Neural cell (in vitro differentiated cells): ENCODE measurements around the gene BTG2. TPM values are rescaled to one million over a fixed set of nuclear protein-coding genes. Genes with fewer than 3 reads are reported as not detected.

Source experiments
- H2AFZ ChIP-seq: fragments of 200-600, 300-800 bp; sonication (generic), shearing (Covaris generic); 2 replicates; pipeline ENCODE4 v1.6.0; 2014; ENCODE audit warnings: low read depth, mild to moderate bottlenecking, antibody characterized with exemption, low read length, moderate library complexity
- H3F3A ChIP-seq: fragments of 200-600 bp; shearing (Covaris generic); 2 replicates; pipeline ENCODE4 v1.6.1; 2016; ENCODE audit warnings: mild to moderate bottlenecking, moderate library complexity, mixed read lengths, antibody characterized with exemption, low read length; ENCODE audit not compliant: insufficient read depth, poor library complexity, severe bottlenecking
- H3K27ac ChIP-seq: fragments of 200-600, 300-800 bp; sonication (generic), shearing (Covaris generic); 2 replicates; pipeline ENCODE4 v1.5.1; 2014; ENCODE audit warnings: mild to moderate bottlenecking, low read length, moderate library complexity
- H3K27me3 ChIP-seq: fragments of 300-800, 200-600 bp; sonication (generic), shearing (Covaris generic); 2 replicates; pipeline ENCODE4 v1.6.0; 2014; ENCODE audit warnings: mild to moderate bottlenecking, low read depth, low read length, moderate library complexity; ENCODE audit not compliant: insufficient read depth
- H3K36me3 ChIP-seq: fragments of 300-800, 200-600 bp; sonication (generic), shearing (Covaris generic); 2 replicates; pipeline ENCODE4 v1.5.1; 2014; ENCODE audit warnings: mild to moderate bottlenecking, antibody characterized with exemption, low read length, moderate library complexity; ENCODE audit not compliant: insufficient read depth
- H3K4me2 ChIP-seq: fragments of 300-800, 200-600 bp; sonication (generic), shearing (Covaris generic); 2 replicates; pipeline ENCODE4 v1.6.0; 2014; ENCODE audit warnings: mild to moderate bottlenecking, low read length
- H3K4me3 ChIP-seq: fragments of 300-800, 200-600 bp; sonication (generic), shearing (Covaris generic); 2 replicates; pipeline ENCODE4 v1.5.1; 2014; ENCODE audit warnings: mild to moderate bottlenecking, low read length, moderate library complexity
- H3K79me2 ChIP-seq: fragments of 200-600 bp; shearing (Covaris generic); replicated peaks from 2 replicates; pipeline ENCODE4 v1.6.0; 2014; ENCODE audit warnings: mild to moderate bottlenecking, low read length, moderate library complexity; ENCODE audit not compliant: insufficient read depth
- H3K9ac ChIP-seq: fragments of 300-800, 200-600 bp; sonication (generic), shearing (Covaris generic); 2 replicates; pipeline ENCODE4 v1.6.1; 2016; ENCODE audit warnings: mild to moderate bottlenecking, low read length, mixed read lengths
- H3K9me2 ChIP-seq: fragments of 200-600 bp; shearing (Covaris generic); 2 replicates; pipeline ENCODE4 v1.6.1; 2016; ENCODE audit warnings: mild to moderate bottlenecking, low read length, mixed read lengths; ENCODE audit not compliant: insufficient read depth
- H3K9me3 ChIP-seq: fragments of 200-600, 300-800 bp; sonication (generic), shearing (Covaris generic); 2 replicates; pipeline ENCODE4 v1.6.1; 2016; ENCODE audit warnings: mild to moderate bottlenecking, mixed run types, low read length, moderate library complexity, mixed read lengths
- H4K20me1 ChIP-seq: fragments of 200-600 bp; shearing (Covaris generic); 2 replicates; pipeline ENCODE4 v1.6.1; 2016; ENCODE audit warnings: mild to moderate bottlenecking, mixed run types; ENCODE audit not compliant: insufficient read depth
- EP300 ChIP-seq: fragments of 450-650 bp; conservative IDR thresholded peaks from 2 replicates; pipeline ENCODE4 v1.6.1; 2014; ENCODE audit warnings: antibody characterized with exemption, mild to moderate bottlenecking, moderate library complexity; ENCODE audit not compliant: poor library complexity, severe bottlenecking
- EZH2 ChIP-seq: fragments of 200-600, 300-800 bp; shearing (Covaris generic), sonication (generic); IDR thresholded peaks from 2 replicates; pipeline ENCODE4 v1.6.1; 2014; ENCODE audit warnings: antibody characterized with exemption, low read length, borderline replicate concordance, mild to moderate bottlenecking; ENCODE audit not compliant: insufficient read depth, poor library complexity, severe bottlenecking
- MXI1 ChIP-seq: fragments of 450-650 bp; conservative IDR thresholded peaks from 2 replicates; pipeline ENCODE4 v1.6.1; 2014; ENCODE audit warnings: antibody characterized with exemption, mild to moderate bottlenecking; ENCODE audit not compliant: poor library complexity, severe bottlenecking
- POLR2AphosphoS5 ChIP-seq: IDR thresholded peaks from 2 replicates; pipeline ENCODE4 v1.6.1; 2012
- RAD21 ChIP-seq: fragments of 450-650 bp; conservative IDR thresholded peaks from 2 replicates; pipeline ENCODE4 v1.6.1; 2014; ENCODE audit warnings: antibody characterized with exemption, mild to moderate bottlenecking, moderate library complexity
- SMC3 ChIP-seq: fragments of 450-650 bp; conservative IDR thresholded peaks from 2 replicates; pipeline ENCODE4 v1.6.1; 2014; ENCODE audit warnings: antibody characterized with exemption, mild to moderate bottlenecking, moderate library complexity; ENCODE audit not compliant: poor library complexity
- TAF1 ChIP-seq: IDR thresholded peaks from 2 replicates; pipeline ENCODE4 v1.6.1; 2012; ENCODE audit warnings: low read depth
- polyA plus RNA-seq: library from polyadenylated mRNA; depleted of rRNA; stranded (reverse); fragments of >200 nt; gene quantifications from 2 replicates; pipeline ENCODE4 v1.2.3, GENCODE V29; 2014
- TF ChIP-seq, protein P1 (sequence below): IDR thresholded peaks from 2 replicates; pipeline ENCODE4 v1.6.1; 2012; ENCODE audit warnings: borderline replicate concordance
- TF ChIP-seq, protein P2 (sequence below): fragments of 450-650 bp; IDR thresholded peaks from 2 replicates; pipeline ENCODE4 v1.5.1; 2014; ENCODE audit warnings: antibody characterized with exemption, mild to moderate bottlenecking, moderate library complexity; ENCODE audit not compliant: poor library complexity, severe bottlenecking

The BTG2 gene
- polyA plus RNA-seq, 1 donor from 2014 or later, result 4.1 TPM

DNA sequence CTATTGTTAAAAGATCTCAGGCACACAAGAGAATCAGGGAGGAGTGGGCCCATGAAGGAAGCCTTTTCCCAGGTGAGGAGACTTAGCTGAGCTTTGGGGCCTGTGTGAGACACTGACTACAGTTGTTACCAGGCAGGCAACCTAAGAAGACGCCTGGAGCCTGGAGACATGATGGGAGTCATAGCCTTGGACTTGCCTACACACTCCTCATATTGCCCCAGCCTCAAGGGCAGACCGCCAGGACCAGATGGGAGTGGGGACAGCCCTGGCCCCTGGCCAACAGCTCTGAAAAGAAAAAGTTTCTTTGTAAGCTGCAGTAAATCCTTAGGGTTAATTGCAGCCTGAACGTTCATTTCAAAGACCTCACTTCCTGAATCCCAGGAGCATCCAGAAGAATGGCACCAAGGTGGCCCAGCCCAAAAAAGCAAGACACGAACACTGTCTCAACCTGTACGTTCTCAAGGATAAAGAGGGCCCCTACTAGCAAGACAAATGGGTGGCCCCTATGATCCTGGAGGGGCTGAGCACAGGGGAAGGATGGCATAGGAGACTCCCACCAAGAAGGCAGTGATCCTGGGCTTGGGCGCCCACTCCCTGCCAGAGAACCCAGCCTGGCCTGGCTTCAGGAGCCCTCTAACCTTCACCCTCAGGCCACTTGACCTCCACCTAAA lies 33.2 kb upstream of the BTG2 start:
- Histone ChIP-seq H4K20me1 (no peaks in the 10 kb centered on the region), H3K9me2 (no peaks in the 10 kb centered on the region), H3K36me3 (no peaks in the 10 kb centered on the region), H3K9ac (no peak overlapping the region), H3K4me2 (no peak overlapping the region), H2AFZ (no peak overlapping the region), H3K27me3 (no peaks in the 10 kb centered on the region), H3K4me3 (no peak overlapping the region), H3K79me2 (no peaks in the 10 kb centered on the region), H3F3A (no peaks in the 10 kb centered on the region), H3K27ac (no peak overlapping the region), H3K9me3 (no peaks in the 10 kb centered on the region)
- TF ChIP-seq MXI1 (no peak), POLR2AphosphoS5 (no peak)

DNA sequence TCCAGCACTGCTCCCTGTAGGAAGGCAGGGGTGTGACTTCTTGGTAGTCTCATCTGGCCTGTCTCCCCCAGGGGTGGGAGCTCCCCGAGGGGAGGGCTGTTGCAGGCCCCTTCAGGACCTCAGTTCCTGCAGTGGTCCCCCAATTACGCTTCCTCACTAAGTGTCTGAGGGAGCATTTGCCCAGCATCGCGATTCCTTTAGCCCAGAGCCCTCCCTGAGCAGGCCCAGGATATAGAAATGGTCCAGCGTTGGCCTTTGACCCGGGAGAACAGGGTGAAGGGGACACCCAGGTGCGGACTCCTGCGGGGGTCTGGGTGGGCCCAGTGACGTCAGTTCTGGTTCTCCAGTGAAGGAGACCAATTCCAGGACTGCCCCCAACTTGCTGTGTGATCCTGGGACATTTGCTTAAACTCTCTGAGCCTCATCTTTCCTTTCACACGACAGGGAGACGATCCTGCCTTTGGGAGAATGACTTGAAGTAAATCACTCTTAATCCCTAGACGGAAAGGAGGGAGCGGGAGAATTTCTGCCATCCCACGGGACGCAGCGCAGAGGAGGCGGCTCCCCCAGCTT lies 32.6 kb upstream of the BTG2 start:
- no peak overlapping the region for H3K27ac ChIP-seq
- H2AFZ ChIP-seq, result no peak overlapping the region

More for the DNA sequence above, 32.6 kb upstream of the BTG2 start:
- Histone ChIP-seq H3K4me3 (no peak overlapping the region), H3K4me2 (no peak overlapping the region), H3K9me3 (no peaks in the 10 kb centered on the region), H3K79me2 (no peaks in the 10 kb centered on the region), H3K36me3 (no peaks in the 10 kb centered on the region), H3K9ac (no peak overlapping the region), H4K20me1 (no peaks in the 10 kb centered on the region), H3K27me3 (no peaks in the 10 kb centered on the region), H3K9me2 (no peaks in the 10 kb centered on the region), H3F3A (no peaks in the 10 kb centered on the region)
- TF ChIP-seq TAF1, result no peak
- no peak for TF ChIP-seq EZH2
- TF ChIP-seq, protein P1, sequence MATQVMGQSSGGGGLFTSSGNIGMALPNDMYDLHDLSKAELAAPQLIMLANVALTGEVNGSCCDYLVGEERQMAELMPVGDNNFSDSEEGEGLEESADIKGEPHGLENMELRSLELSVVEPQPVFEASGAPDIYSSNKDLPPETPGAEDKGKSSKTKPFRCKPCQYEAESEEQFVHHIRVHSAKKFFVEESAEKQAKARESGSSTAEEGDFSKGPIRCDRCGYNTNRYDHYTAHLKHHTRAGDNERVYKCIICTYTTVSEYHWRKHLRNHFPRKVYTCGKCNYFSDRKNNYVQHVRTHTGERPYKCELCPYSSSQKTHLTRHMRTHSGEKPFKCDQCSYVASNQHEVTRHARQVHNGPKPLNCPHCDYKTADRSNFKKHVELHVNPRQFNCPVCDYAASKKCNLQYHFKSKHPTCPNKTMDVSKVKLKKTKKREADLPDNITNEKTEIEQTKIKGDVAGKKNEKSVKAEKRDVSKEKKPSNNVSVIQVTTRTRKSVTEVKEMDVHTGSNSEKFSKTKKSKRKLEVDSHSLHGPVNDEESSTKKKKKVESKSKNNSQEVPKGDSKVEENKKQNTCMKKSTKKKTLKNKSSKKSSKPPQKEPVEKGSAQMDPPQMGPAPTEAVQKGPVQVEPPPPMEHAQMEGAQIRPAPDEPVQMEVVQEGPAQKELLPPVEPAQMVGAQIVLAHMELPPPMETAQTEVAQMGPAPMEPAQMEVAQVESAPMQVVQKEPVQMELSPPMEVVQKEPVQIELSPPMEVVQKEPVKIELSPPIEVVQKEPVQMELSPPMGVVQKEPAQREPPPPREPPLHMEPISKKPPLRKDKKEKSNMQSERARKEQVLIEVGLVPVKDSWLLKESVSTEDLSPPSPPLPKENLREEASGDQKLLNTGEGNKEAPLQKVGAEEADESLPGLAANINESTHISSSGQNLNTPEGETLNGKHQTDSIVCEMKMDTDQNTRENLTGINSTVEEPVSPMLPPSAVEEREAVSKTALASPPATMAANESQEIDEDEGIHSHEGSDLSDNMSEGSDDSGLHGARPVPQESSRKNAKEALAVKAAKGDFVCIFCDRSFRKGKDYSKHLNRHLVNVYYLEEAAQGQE, result no peak
- TF ChIP-seq, protein P2, sequence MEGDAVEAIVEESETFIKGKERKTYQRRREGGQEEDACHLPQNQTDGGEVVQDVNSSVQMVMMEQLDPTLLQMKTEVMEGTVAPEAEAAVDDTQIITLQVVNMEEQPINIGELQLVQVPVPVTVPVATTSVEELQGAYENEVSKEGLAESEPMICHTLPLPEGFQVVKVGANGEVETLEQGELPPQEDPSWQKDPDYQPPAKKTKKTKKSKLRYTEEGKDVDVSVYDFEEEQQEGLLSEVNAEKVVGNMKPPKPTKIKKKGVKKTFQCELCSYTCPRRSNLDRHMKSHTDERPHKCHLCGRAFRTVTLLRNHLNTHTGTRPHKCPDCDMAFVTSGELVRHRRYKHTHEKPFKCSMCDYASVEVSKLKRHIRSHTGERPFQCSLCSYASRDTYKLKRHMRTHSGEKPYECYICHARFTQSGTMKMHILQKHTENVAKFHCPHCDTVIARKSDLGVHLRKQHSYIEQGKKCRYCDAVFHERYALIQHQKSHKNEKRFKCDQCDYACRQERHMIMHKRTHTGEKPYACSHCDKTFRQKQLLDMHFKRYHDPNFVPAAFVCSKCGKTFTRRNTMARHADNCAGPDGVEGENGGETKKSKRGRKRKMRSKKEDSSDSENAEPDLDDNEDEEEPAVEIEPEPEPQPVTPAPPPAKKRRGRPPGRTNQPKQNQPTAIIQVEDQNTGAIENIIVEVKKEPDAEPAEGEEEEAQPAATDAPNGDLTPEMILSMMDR, result no peak
- TF ChIP-seq MXI1, result no peak
- no peak for TF ChIP-seq EP300
- no peak for TF ChIP-seq POLR2AphosphoS5
- no peak for TF ChIP-seq RAD21
- TF ChIP-seq SMC3, result no peak
